GM06990 (cell line): ENCODE measurements around the gene CUX1.
A peak's percentile ranks its signal among the peaks of the same experiment; 100 is the strongest.

ENCODE experiments used
- DNase-seq: peaks from one replicate; pipeline ENCODE4 v3.0.0-alpha.2; 2011; ENCODE audit not compliant: insufficient read length; ENCODE audit errors: extremely low read depth
- H3K27me3 ChIP-seq: replicated peaks from 2 replicates; pipeline ENCODE4 v1.6.0; 2011; ENCODE audit warnings: low read length; ENCODE audit not compliant: control insufficient read depth, insufficient read depth
- H3K36me3 ChIP-seq: 2 replicates; pipeline ENCODE4 v1.5.1; 2011; ENCODE audit warnings: low read length; ENCODE audit not compliant: control insufficient read depth, insufficient read depth
- H3K4me3 ChIP-seq: replicated peaks from 2 replicates; pipeline ENCODE4 v1.5.1; 2011; ENCODE audit warnings: low read depth, mild to moderate bottlenecking, control low read depth, low read length
- TF ChIP-seq, protein P1 (sequence below): IDR thresholded peaks from 2 replicates; pipeline ENCODE4 v1.5.1; 2011; ENCODE audit warnings: low read length, control low read depth, mild to moderate bottlenecking, inconsistent platforms; ENCODE audit not compliant: insufficient read depth, poor library complexity, severe bottlenecking

CUX1 gene

DNA sequence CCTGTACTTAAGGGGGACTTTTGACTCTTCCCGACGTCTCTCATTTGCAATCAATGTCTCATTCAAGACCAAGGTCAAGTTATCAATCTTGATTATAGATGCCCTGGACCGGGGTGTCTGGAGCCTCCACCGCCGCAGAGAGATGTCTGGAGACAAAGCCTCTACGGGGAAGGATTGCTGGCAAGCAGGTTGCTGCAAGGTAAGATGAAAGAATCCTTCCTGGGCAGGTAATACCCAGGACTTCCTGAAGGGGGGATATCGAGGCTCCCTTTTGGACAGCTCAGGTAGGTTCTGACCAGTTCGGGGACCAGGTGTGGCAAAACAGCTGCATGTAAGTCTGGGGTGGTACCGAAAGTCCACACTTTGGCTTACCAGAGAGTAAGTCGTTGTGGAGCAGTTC is 12.5 kb upstream of the CUX1 start:
- no peak for DNase-seq
- no peaks in the 10 kb centered on the region; the same call in 1 of the 2 replicates for H3K27me3 ChIP-seq
- TF ChIP-seq, protein P1, sequence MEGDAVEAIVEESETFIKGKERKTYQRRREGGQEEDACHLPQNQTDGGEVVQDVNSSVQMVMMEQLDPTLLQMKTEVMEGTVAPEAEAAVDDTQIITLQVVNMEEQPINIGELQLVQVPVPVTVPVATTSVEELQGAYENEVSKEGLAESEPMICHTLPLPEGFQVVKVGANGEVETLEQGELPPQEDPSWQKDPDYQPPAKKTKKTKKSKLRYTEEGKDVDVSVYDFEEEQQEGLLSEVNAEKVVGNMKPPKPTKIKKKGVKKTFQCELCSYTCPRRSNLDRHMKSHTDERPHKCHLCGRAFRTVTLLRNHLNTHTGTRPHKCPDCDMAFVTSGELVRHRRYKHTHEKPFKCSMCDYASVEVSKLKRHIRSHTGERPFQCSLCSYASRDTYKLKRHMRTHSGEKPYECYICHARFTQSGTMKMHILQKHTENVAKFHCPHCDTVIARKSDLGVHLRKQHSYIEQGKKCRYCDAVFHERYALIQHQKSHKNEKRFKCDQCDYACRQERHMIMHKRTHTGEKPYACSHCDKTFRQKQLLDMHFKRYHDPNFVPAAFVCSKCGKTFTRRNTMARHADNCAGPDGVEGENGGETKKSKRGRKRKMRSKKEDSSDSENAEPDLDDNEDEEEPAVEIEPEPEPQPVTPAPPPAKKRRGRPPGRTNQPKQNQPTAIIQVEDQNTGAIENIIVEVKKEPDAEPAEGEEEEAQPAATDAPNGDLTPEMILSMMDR = peak; percentile 37
- H3K36me3 ChIP-seq = no peaks in the 10 kb centered on the region
- H3K4me3 ChIP-seq = no peak overlapping the region

DNA sequence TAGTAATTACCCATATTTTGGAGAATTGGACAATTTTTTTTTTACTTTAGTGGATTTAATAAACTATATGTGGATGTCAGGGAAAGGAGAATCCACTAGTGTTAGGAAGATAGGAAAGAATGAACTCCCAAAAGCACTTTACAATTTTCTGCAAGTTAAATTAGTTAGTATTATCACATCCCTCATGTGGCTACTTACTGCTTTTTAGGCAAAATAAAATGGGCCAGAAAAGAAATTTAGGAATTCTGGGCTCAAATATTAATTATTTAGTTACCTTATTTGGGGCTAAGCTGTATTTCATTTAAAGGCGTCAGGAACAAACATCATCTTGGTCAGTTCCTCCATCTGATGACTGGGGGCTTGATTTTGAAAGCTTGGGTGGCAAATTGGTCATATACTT is 4.8 kb upstream of the CUX1 start:
- TF ChIP-seq, protein P1 = no peak
- Histone ChIP-seq H3K4me3 (no peak overlapping the region), H3K27me3 (no peaks in the 10 kb centered on the region), H3K36me3 (no peaks in the 10 kb centered on the region)
- no peak for DNase-seq

GRCh38 chr7:101813402-101814019 is 3.9 kb upstream of the CUX1 start:
- DNase-seq = no peak
- Histone ChIP-seq H3K4me3 (no peak overlapping the region; the same call in 1 of the 2 replicates), H3K36me3 (no peaks in the 10 kb centered on the region), H3K27me3 (no peaks in the 10 kb centered on the region)
- TF ChIP-seq, protein P1 = no peak

DNA sequence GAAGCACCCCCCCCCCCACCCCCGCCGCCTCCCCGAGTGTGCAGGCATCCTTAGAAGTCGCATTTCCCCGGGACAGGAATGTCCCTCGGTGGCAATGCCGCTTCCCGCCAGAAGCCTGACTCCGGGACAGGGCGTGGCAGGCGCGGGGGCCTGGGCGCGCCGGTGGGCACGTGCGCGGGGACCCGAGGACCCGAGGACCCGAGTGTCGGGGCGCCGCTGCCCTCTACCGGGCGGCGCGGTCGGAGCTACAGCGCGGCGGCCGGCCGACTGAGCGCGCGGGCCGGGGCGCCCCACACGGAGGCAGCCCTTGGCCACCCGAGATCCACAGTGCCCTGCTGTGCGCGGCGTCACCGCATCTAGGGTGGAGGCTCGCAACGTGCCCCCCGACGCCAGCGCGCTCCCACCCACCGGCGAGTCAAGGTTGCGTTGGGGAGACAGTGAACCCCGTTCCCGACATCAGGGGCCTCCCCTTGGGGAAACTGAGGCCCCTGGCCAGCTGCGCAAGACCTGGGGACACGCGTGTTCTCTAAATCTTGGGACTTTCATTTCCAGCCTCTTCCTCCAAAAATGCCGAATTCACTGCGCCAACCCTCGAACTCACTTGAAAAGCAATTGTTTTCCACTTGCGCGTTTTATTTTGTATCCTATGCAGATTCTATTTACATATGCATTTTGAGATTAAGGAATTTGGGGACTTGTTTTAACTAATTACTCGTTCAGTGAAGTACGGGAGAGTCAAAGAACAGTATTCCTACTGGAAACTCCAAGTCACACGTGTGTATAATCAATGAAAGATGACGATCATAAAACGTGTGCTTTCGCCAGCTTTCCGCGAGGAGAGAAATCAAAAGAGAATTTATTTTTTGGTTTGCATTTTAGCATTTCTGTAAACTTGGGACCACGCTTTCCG is 3.1 kb upstream of the CUX1 start:
- TF ChIP-seq, protein P1 = peak; percentile 11
- DNase-seq = peak; percentile 83

GRCh38 chr7:101814991-101815825 is 2.2 kb upstream of the CUX1 start:
- Histone ChIP-seq H3K36me3 (no peaks in the 10 kb centered on the region), H3K27me3 (no peaks in the 10 kb centered on the region), H3K4me3 (peak overlapping the region; percentile 76)
- TF ChIP-seq, protein P1 = peak; percentile 15
- DNase-seq = peak; percentile 73

More for the DNA sequence above, 3.1 kb upstream of the CUX1 start:
- no peaks in the 10 kb centered on the region for H3K36me3 ChIP-seq
- peak overlapping the region; percentile 76 for H3K4me3 ChIP-seq
- H3K27me3 ChIP-seq = no peaks in the 10 kb centered on the region
